DND-41 (cell line): ENCODE measurements around the gene ZNF462.

Experiments used
- CTCF ChIP-seq: IDR thresholded peaks from 2 replicates; pipeline ENCODE4 v1.5.1; 2012; ENCODE audit warnings: borderline replicate concordance, low read length, moderate library complexity, mild to moderate bottlenecking; ENCODE audit not compliant: poor library complexity, severe bottlenecking; ENCODE audit errors: extremely low read depth
- EZH2 ChIP-seq: IDR thresholded peaks from 3 replicates; pipeline ENCODE4 v1.6.1; 2012; ENCODE audit warnings: borderline replicate concordance, low read depth, mild to moderate bottlenecking, moderate library complexity, low read length, inconsistent platforms; ENCODE audit not compliant: severe bottlenecking

GRCh38 chr9:106993603-106994002 is 130.6 kb downstream of the ZNF462 start:
- TF ChIP-seq CTCF (no peak), EZH2 (no peak)
